HCT116 (cell line): Measurements from ENCODE around the gene PCLO. TPM values are rescaled to one million over a fixed set of nuclear protein-coding genes. Genes with fewer than 3 reads are reported as not detected.

Experiments used
- ATAC-seq: fragments of 200-7000 bp; cut with Tn5 transposase; 2 replicates; pipeline ENCODE4 v1.9.1; 2020; ENCODE audit warnings: mild to moderate bottlenecking, moderate library complexity
- BruUV-seq: library from RNA; stranded (reverse); fragments of 400-500 nt; replicated peaks from 2 replicates; lab custom pipeline; 2021; lab: Mats Ljungman, UMichigan
- CTCF ChIA-PET: fragments of 300-600 bp; sonication (Branson Sonifier 250); formaldehyde crosslinking; loops from one replicate; lab custom pipeline; 2021; ENCODE audit warnings: antibody characterized with exemption; lab: Charles Lee
- POLR2A ChIA-PET: fragments of 300-600, 350-600 bp; sonication (Branson Sonifier 250); formaldehyde crosslinking; loops from one replicate; lab custom pipeline; 2021; ENCODE audit warnings: antibody characterized with exemption; lab: Charles Lee
- RAD21 ChIA-PET, 2 experiments: fragments of 300-600 bp; sonication (Branson Sonifier 250); formaldehyde crosslinking; loops; one replicate each; lab custom pipeline; 2023; ENCODE audit warnings: low total read pairs in 2 of 2; ENCODE audit not compliant: uncharacterized antibody in 2 of 2, unreplicated experiment in 2 of 2, low non-redundant PET in 1 of 2; lab: Charles Lee
- DNase-seq: peaks from one replicate; pipeline ENCODE4 v3.0.0-alpha.2; 2010; ENCODE audit warnings: low read depth, low spot score
- H2AFZ ChIP-seq: fragments of 200-600 bp; shearing (Covaris generic), sonication (generic); 2 replicates; pipeline ENCODE4 v1.6.1; 2017; ENCODE audit warnings: low read depth, mixed run types, mixed read lengths, antibody characterized with exemption, low read length; ENCODE audit not compliant: poor library complexity, severe bottlenecking
- H3K27ac ChIP-seq: 2 replicates; pipeline ENCODE4 v1.5.1; 2012; ENCODE audit warnings: low read depth, low read length
- H3K27me3 ChIP-seq: fragments of 200-600 bp; sonication (generic); 2 replicates; pipeline ENCODE4 v1.6.1; 2016; ENCODE audit warnings: mixed run types, low read length, mixed read lengths; ENCODE audit not compliant: insufficient read depth
- H3K36me3 ChIP-seq, 2 experiments: fragments of 200-500 bp in 1 of 2; fragments of 200-600 bp in 1 of 2; sonication (Bioruptor generic) in 1 of 2; sonication (generic) in 1 of 2; 2 replicates each; pipeline versions ENCODE4 v1.5.1 to v1.6.1; 2014 to 2016; ENCODE audit warnings: low read length in 2 of 2, inconsistent platforms in 1 of 2, mixed read lengths in 1 of 2, mixed run types in 1 of 2; ENCODE audit not compliant: insufficient read depth in 2 of 2, control insufficient read depth in 1 of 2
- H3K4me1 ChIP-seq, 2 experiments: fragments of 200-600 bp in 1 of 2; sonication (generic) in 1 of 2; 2 replicates each; pipeline versions ENCODE4 v1.5.1 to v1.6.1; 2012 to 2017; ENCODE audit warnings: low read length in 2 of 2, inconsistent platforms in 1 of 2, mild to moderate bottlenecking in 1 of 2, mixed read lengths in 1 of 2, mixed run types in 1 of 2, moderate library complexity in 1 of 2; ENCODE audit not compliant: insufficient read depth in 2 of 2, control insufficient read depth in 1 of 2
- H3K4me2 ChIP-seq: fragments of 200-600 bp; sonication (generic); 2 replicates; pipeline ENCODE4 v1.6.1; 2017; ENCODE audit warnings: mixed run types, low read length, mixed read lengths
- H3K4me3 ChIP-seq, 2 experiments: fragments of 200-600 bp in 1 of 2; sonication (generic) in 1 of 2; replicated peaks in 1 of 2; 2 replicates each; pipeline ENCODE4 v1.5.1; 2011 to 2016; ENCODE audit warnings: low read length in 2 of 2, control low read depth in 1 of 2, low read depth in 1 of 2, mild to moderate bottlenecking in 1 of 2, mixed read lengths in 1 of 2, mixed run types in 1 of 2
- H3K79me2 ChIP-seq: fragments of 200-600 bp; sonication (generic); 2 replicates; pipeline ENCODE4 v1.6.1; 2017; ENCODE audit warnings: mild to moderate bottlenecking, mixed run types, low read length, moderate library complexity, mixed read lengths; ENCODE audit not compliant: insufficient read depth
- H3K9ac ChIP-seq: fragments of 200-600 bp; sonication (generic); 2 replicates; pipeline ENCODE4 v1.6.1; 2016; ENCODE audit warnings: low read length, mixed read lengths
- H3K9me2 ChIP-seq: fragments of 200-600 bp; sonication (generic), shearing (Covaris generic); 2 replicates; pipeline ENCODE4 v1.6.1; 2017; ENCODE audit warnings: mixed run types, mild to moderate bottlenecking, moderate library complexity; ENCODE audit not compliant: insufficient read depth
- H3K9me3 ChIP-seq, 2 experiments: fragments of 200-500 bp in 1 of 2; fragments of 200-600 bp in 1 of 2; sonication (Bioruptor generic) in 1 of 2; sonication (generic) in 1 of 2; 2 replicates each; pipeline ENCODE4 v1.6.1; 2014 to 2017; ENCODE audit warnings: low read length in 2 of 2, mixed read lengths in 2 of 2, inconsistent platforms in 1 of 2, low read depth in 1 of 2, mild to moderate bottlenecking in 1 of 2, mixed run types in 1 of 2, moderate library complexity in 1 of 2; ENCODE audit not compliant: control insufficient read depth in 1 of 2, insufficient read depth in 1 of 2
- H4K20me1 ChIP-seq: fragments of 200-600 bp; sonication (generic), shearing (Covaris generic); 2 replicates; pipeline ENCODE4 v1.6.1; 2017; ENCODE audit warnings: mixed run types, mild to moderate bottlenecking, moderate library complexity; ENCODE audit not compliant: insufficient read depth
- CEBPB ChIP-seq: IDR thresholded peaks from 2 replicates; pipeline ENCODE4 v1.6.1; 2012; ENCODE audit warnings: low read depth
- EGR1 ChIP-seq: IDR thresholded peaks from 2 replicates; pipeline ENCODE4 v1.6.1; 2012; ENCODE audit warnings: low read depth
- EZH2 ChIP-seq: fragments of 200-600 bp; sonication (generic); IDR thresholded peaks from 2 replicates; pipeline ENCODE4 v1.6.1; 2017; ENCODE audit warnings: antibody characterized with exemption, mixed run types
- POLR2A ChIP-seq: IDR thresholded peaks from 2 replicates; pipeline ENCODE4 v1.7.0; 2011; ENCODE audit warnings: borderline replicate concordance; ENCODE audit not compliant: insufficient read depth, insufficient read length; ENCODE audit errors: extremely low read depth
- POLR2AphosphoS5 ChIP-seq: IDR thresholded peaks from 2 replicates; pipeline ENCODE4 v1.6.1; 2011; ENCODE audit warnings: mild to moderate bottlenecking, low read depth, low read length, moderate library complexity
- RAD21 ChIP-seq: IDR thresholded peaks from 2 replicates; pipeline ENCODE4 v1.6.1; 2012; ENCODE audit warnings: low read depth, mild to moderate bottlenecking
- SIN3A ChIP-seq: IDR thresholded peaks from 2 replicates; pipeline ENCODE4 v1.6.1; 2012; ENCODE audit warnings: low read depth
- TCF7L2 ChIP-seq: IDR thresholded peaks from 2 replicates; pipeline ENCODE4 v1.7.0; 2011; ENCODE audit warnings: borderline replicate concordance, inconsistent platforms; ENCODE audit not compliant: insufficient read depth, insufficient read length; ENCODE audit errors: extremely low read depth
- ZFX ChIP-seq: fragments of 450-650 bp; IDR thresholded peaks from 2 replicates; pipeline ENCODE4 v1.6.1; 2017
- intact Hi-C: fragments of 100-400 bp; cut with micrococcal nuclease; formaldehyde crosslinking; loops from 2 replicates; pipeline ENCODE4 v1.10.0; 2022
- total RNA-seq: library from RNA; stranded (reverse); gene quantifications from one replicate; pipeline ENCODE4 v1.2.1, GENCODE V29; 2021; ENCODE audit not compliant: unreplicated experiment
- TF ChIP-seq, protein P1 (sequence below), 3 experiments: fragments of 200-600 bp in 1 of 3; sonication (generic) in 1 of 3; IDR thresholded peaks in 2 of 3; conservative IDR thresholded peaks in 1 of 3; 2 replicates each; pipeline ENCODE4 v1.5.1; 2012 to 2017; ENCODE audit warnings: low read depth in 2 of 3, low read length in 2 of 3, antibody characterized with exemption in 1 of 3, borderline replicate concordance in 1 of 3, control low read depth in 1 of 3, mild to moderate bottlenecking in 1 of 3, mixed read lengths in 1 of 3, mixed run types in 1 of 3, moderate library complexity in 1 of 3; ENCODE audit not compliant: insufficient read depth in 1 of 3
- TF ChIP-seq, protein P2 (sequence below): IDR thresholded peaks from 2 replicates; pipeline ENCODE4 v1.6.1; 2012

Gene PCLO
- total RNA-seq, 1 experiment from 2014 or later = 2.4 TPM

DNA sequence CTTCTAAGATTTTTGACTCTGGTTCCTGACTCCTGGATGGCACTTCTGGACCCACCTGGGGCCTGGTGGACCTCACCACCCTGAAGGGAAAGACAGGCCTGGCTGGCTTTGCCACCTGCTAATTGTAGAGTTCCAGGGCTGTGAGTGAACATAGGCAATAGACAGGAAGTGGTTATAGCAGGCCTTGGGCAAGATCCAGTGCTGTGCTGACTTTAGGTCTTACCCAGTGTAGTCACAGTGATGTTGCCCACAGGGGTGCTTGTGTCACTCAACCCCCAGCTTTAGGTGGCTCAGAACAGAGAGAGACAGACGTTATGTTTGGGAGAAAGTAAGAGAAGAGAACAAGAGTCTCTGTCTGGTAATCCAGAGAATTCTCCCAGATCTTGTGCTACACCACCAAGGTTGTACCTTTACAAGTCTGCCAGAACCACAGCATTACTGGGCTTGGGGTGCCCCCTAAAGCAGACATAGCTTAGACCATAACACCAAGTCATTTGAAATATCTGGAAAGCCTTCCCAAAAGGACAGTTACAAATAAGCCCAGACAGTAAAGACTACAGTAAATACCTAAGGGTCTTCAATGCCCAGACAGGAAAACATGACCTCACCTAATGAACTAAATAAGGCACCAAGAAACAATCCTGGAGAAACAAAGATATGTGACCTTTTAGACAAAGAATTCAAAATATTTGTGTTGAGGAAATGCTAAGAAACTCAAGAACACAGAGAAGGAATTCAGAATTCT is 303.4 kb downstream of the PCLO start:
- ChIA-PET RAD21 (no interaction called here), CTCF (no interaction called here), POLR2A (no interaction called here)
- Histone ChIP-seq H3K9me3 (no peaks in the 10 kb centered on the region), H3K27ac (no peak overlapping the region), H3K4me2 (no peak overlapping the region), H3K4me1 (no peaks in the 10 kb centered on the region), H3K4me3 (no peak overlapping the region), H3K79me2 (no peaks in the 10 kb centered on the region), H3K9ac (no peak overlapping the region), H2AFZ (no peak overlapping the region), H3K9me2 (no peaks in the 10 kb centered on the region), H3K36me3 (no peaks in the 10 kb centered on the region), H4K20me1 (no peaks in the 10 kb centered on the region), H3K27me3 (no peaks in the 10 kb centered on the region)
- intact Hi-C loops = no loop called here
- TF ChIP-seq TCF7L2 = no peak
- TF ChIP-seq SIN3A = no peak
- TF ChIP-seq, protein P1, sequence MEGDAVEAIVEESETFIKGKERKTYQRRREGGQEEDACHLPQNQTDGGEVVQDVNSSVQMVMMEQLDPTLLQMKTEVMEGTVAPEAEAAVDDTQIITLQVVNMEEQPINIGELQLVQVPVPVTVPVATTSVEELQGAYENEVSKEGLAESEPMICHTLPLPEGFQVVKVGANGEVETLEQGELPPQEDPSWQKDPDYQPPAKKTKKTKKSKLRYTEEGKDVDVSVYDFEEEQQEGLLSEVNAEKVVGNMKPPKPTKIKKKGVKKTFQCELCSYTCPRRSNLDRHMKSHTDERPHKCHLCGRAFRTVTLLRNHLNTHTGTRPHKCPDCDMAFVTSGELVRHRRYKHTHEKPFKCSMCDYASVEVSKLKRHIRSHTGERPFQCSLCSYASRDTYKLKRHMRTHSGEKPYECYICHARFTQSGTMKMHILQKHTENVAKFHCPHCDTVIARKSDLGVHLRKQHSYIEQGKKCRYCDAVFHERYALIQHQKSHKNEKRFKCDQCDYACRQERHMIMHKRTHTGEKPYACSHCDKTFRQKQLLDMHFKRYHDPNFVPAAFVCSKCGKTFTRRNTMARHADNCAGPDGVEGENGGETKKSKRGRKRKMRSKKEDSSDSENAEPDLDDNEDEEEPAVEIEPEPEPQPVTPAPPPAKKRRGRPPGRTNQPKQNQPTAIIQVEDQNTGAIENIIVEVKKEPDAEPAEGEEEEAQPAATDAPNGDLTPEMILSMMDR (IDR thresholded peaks at IDR 0.05 in 2 of 3, conservative IDR thresholded peaks at IDR 0.05 in 1 of 3; ENCODE audit: borderline replicate concordance in 1 of 3, insufficient read depth in 1 of 3, low read depth in 2 of 3, low read length in 2 of 3) = no peak
- BruUV-seq = no TSS peak
- no peak for DNase-seq
- no peak for ATAC-seq

DNA sequence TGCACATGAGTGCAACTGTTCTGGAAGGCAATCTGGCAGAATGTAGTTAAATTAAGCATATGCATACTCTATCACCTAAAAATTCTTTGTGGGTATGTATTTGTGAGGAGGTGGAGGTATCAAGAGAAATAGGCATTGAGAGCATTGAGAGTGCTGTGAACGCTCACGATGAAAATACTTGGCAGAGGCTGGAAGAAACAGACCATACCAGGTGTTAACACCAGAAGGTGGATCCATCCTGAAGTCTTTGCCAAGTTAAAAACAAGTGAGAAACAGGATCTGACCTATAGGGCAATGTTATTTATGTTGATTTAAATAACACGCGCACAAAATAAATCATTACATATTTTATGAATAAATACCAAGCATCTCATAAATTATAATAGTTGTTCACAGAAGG is 311.6 kb downstream of the PCLO start:
- no peak for DNase-seq
- H3K9me3 ChIP-seq = no peaks in the 10 kb centered on the region
- ChIA-PET RAD21 (no interaction called here), CTCF (no interaction called here), POLR2A (no interaction called here)
- H3K36me3 ChIP-seq = no peaks in the 10 kb centered on the region
- intact Hi-C loops = no loop called here
- no peak overlapping the region for H2AFZ ChIP-seq
- H3K27ac ChIP-seq = no peak overlapping the region
- H3K27me3 ChIP-seq = no peaks in the 10 kb centered on the region
- H3K4me3 ChIP-seq = no peak overlapping the region
- no peaks in the 10 kb centered on the region for H3K4me1 ChIP-seq
- ATAC-seq = no peak
- no peaks in the 10 kb centered on the region for H3K9me2 ChIP-seq
- H3K4me2 ChIP-seq = no peak overlapping the region
- H3K9ac ChIP-seq = no peak overlapping the region
- no peaks in the 10 kb centered on the region for H4K20me1 ChIP-seq
- H3K79me2 ChIP-seq = no peaks in the 10 kb centered on the region
- BruUV-seq = no TSS peak
- TF ChIP-seq SIN3A (no peak), EGR1 (no peak), ZFX (no peak), POLR2AphosphoS5 (no peak), RAD21 (no peak), CEBPB (no peak), POLR2A (no peak), EZH2 (no peak)
- TF ChIP-seq, protein P2, sequence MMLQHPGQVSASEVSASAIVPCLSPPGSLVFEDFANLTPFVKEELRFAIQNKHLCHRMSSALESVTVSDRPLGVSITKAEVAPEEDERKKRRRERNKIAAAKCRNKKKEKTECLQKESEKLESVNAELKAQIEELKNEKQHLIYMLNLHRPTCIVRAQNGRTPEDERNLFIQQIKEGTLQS = no peak
- TF ChIP-seq, protein P1 (IDR thresholded peaks at IDR 0.05 in 2 of 3, conservative IDR thresholded peaks at IDR 0.05 in 1 of 3; ENCODE audit: borderline replicate concordance in 1 of 3, insufficient read depth in 1 of 3, low read depth in 2 of 3, low read length in 2 of 3) = no peak
